PC-9 (cell line): ENCODE data around the gene TSPAN18.

ENCODE experiments used
- EZH2 ChIP-seq: fragments of 200-600 bp; sonication (generic); IDR thresholded peaks from 2 replicates; pipeline ENCODE4 v1.8.0; 2017; ENCODE audit warnings: antibody characterized with exemption, low read depth
- TF ChIP-seq, protein P1 (sequence below): fragments of 200-600 bp; sonication (generic); conservative IDR thresholded peaks from 2 replicates; pipeline ENCODE4 v1.6.1; 2017; ENCODE audit warnings: mixed run types, antibody characterized with exemption, mild to moderate bottlenecking, moderate library complexity

DNA sequence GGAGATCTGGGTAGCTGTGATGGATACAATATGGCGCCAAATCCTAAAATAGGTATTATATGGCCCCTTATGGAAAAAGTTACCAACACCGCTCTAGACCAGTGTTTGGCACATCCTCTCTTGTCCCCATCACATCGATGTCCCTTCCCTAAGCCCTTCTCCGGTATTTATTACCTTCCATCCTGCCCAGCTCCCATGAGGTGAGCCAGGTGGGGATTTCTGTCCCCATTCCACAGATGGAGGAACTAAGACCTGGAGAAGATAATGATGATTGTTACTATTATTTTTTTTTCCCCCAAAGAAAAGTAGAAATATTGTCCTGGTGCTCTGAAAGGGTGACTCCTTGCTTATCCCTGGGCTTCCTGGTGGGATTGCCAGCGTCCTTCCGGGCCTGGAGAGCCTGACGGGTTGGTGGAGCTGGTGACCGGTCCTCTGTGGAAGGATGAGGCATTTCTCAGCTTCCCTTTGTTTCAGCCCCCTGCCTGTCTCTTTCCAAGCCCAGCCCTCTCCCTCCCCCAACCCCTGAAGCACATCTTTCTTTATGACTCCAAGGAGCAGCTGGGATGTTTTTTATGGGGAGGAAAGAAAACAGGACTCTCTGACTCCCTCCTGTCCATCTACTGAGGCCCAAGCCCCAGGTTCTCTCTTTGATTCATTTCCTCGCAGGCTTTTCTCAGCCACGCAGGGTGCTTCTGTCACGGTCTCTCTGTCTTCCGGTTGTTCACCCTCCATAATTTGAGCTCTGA is 158.5 kb downstream of the TSPAN18 start:
- TF ChIP-seq, protein P1, sequence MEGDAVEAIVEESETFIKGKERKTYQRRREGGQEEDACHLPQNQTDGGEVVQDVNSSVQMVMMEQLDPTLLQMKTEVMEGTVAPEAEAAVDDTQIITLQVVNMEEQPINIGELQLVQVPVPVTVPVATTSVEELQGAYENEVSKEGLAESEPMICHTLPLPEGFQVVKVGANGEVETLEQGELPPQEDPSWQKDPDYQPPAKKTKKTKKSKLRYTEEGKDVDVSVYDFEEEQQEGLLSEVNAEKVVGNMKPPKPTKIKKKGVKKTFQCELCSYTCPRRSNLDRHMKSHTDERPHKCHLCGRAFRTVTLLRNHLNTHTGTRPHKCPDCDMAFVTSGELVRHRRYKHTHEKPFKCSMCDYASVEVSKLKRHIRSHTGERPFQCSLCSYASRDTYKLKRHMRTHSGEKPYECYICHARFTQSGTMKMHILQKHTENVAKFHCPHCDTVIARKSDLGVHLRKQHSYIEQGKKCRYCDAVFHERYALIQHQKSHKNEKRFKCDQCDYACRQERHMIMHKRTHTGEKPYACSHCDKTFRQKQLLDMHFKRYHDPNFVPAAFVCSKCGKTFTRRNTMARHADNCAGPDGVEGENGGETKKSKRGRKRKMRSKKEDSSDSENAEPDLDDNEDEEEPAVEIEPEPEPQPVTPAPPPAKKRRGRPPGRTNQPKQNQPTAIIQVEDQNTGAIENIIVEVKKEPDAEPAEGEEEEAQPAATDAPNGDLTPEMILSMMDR, result no peak
- no peak for TF ChIP-seq EZH2
